Tibial nerve (tissue), 4 donors: Measurements from ENCODE around the gene CD48.

Experiments
- CTCF ChIP-seq, 5 experiments: fragments of 200-600 bp in 3 of 5; fragments of 450-650 bp in 2 of 5; sonication (generic) in 3 of 5; IDR thresholded peaks; one replicate each; pipeline ENCODE4 v1.5.1; 2016 to 2019; ENCODE audit warnings: antibody characterized with exemption in 5 of 5, mild to moderate bottlenecking in 3 of 5, moderate library complexity in 2 of 5
- EP300 ChIP-seq, 2 donors: sonication (generic); formaldehyde crosslinking; IDR thresholded peaks; one replicate each; pipeline ENCODE4 v1.6.1; 2017; ENCODE audit warnings: antibody characterized with exemption in 2 of 2, mild to moderate bottlenecking in 1 of 2
- POLR2A ChIP-seq, 2 donors: fragments of 450-650 bp; IDR thresholded peaks; one replicate each; pipeline ENCODE4 v1.6.1; 2017; ENCODE audit warnings: antibody characterized with exemption in 2 of 2, mild to moderate bottlenecking in 2 of 2, moderate library complexity in 2 of 2

DNA sequence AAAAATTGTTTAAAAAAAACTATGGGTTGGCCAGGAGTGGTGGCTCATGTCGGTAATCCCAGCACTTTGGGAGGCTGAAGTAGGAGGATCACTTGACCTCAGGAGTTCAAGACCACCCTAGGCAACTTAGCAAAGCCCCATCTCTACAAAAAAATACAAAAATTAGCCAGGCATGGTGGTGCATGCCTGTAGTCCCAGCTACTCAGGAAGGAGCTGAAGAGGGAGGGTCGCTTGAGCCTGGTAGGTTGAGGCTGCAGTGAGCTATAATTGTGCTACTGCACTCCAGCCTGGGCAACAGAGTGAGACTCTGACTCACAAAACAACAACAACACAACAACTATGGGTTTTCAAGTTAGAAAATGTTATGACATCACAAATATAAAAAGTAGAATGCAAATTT is 43.8 kb upstream of the CD48 start:
- TF ChIP-seq CTCF (IDR thresholded peaks at IDR 0.05) = no peak
- TF ChIP-seq POLR2A (IDR thresholded peaks at IDR 0.05) = no peak
- TF ChIP-seq EP300 (IDR thresholded peaks at IDR 0.05) = no peak
